Activated CD4-positive, alpha-beta T cell treated with anti-CD3 and anti-CD28 coated beads, Interleukin-2, amount 50 U/mL, for 24 hours (primary cell): Measurements from ENCODE around the gene FGF5.
"Not testable (repeated sequence)": the region's sequence is repeated elsewhere in the genome, so short reads cannot be mapped to it uniquely, and the experiment has no call there.

ENCODE experiments used
- DNase-seq, 2 donors: peaks; one replicate each; pipeline ENCODE4 v3.0.0-alpha.2; 2020; ENCODE audit warnings: low read depth in 1 of 2, low spot score in 1 of 2

The FGF5 gene, protein sequence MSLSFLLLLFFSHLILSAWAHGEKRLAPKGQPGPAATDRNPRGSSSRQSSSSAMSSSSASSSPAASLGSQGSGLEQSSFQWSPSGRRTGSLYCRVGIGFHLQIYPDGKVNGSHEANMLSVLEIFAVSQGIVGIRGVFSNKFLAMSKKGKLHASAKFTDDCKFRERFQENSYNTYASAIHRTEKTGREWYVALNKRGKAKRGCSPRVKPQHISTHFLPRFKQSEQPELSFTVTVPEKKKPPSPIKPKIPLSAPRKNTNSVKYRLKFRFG

GRCh38 chr4:80266253-80266901 lies at the start of gene FGF5:
TSS of gene FGF5 (plus strand) at chr4:80266664. CDS start at chr4:80266825, 161 bp downstream.
- DNase-seq, result no peak

GRCh38 chr4:80219301-80220025 lies 47.0 kb upstream of the FGF5 start:
- no peak for DNase-seq

- no peak for DNase-seq
Measured at GRCh38 chr4:80220711-80221110, 45.8 kb upstream of the FGF5 start.

GRCh38 chr4:80221161-80221560 lies 45.3 kb upstream of the FGF5 start:
- DNase-seq, result no peak

GRCh38 chr4:80225595-80225994 lies 40.9 kb upstream of the FGF5 start:
- no peak for DNase-seq

- no peak for DNase-seq
Measured at GRCh38 chr4:80226094-80226493, 40.4 kb upstream of the FGF5 start.

DNA sequence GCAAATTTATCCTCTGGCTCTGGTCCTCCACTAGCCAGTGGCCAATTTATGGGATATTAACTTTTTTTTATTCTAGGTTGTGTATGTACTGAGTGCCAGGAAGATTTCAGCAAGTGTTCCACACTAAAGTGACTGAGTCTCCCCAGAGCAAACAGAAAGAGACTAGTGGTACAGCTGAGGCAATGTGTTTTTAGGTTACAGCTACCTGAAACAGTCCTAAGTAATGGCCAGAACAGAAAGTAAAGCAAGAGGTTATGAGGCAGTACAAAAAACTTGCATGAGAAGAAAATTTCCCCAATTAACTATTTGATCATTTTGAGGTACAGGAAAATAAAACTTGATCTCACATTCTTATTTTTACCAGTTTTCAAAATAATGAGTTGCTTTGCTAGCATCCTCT lies 38.0 kb upstream of the FGF5 start:
- no peak for DNase-seq

DNA sequence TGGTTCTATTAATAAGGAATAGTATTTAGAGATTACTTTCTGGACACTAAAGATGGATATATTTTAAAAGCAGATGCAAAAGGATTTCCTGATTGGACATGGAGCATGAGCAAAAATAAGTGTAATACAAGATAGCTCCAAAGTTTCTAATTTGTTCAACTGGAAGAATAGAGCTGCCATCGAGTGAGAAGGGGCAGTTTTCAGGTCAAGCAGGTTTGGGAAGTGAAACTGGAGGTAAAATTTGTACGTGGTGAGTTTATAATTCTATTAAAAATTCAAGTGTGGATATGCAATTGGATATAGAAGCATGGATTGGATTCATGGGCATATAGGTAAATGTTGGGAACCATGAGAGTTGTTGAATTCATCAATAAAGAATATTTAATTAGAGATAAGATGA lies 37.3 kb upstream of the FGF5 start:
- no peak for DNase-seq

- no peak for DNase-seq
Measured at GRCh38 chr4:80229590-80229989, 36.9 kb upstream of the FGF5 start.

DNA sequence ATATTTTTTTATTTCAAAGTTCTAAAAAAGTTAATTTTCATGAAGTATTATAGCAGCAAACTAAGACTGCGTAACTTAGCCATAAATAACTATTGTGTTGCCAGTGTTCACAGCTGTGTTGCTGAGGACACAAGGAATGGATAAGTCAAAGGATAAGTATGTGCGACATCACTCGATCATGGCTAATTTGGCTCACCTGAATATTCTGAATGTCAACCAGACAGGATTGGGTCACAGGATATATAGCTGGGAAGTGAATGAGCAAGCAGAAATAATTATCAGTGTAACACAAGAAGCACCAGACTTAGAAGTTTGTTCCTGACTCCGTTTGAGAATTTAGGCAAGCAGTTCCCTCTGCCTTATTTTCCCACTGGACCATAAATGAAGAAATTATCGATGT lies 35.3 kb upstream of the FGF5 start:
- no peak for DNase-seq

DNA sequence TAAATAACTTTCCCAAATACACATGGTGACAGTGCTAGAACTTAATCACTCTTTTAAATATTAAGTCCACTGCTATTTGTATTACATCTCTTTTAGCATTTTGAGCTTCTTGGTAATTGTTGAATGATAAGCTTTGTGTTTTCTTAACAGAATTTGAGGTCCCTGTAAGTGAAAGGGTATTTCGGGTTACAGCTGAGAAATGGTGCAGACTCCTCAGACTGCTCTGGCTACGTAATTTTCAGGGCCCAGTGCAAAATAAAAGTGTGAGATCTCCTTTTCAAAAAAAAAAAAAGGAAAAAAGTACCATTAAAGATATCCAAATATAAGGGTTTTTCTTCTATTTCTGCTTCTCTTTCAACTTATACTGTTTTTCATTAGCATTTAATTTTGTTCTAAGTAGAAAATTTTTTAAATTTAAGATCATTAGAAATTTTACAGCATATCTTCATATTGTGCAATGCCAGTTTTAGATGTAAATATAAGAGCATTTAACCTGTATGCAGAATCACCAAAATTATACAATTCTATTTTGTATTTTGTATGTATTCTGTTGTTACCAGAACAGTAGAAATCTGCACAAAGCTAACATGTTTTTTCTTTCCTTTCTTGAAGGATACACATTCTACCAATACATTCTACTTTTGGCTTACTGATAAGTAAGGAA lies 33.6 kb upstream of the FGF5 start:
- DNase-seq, result no peak

DNA sequence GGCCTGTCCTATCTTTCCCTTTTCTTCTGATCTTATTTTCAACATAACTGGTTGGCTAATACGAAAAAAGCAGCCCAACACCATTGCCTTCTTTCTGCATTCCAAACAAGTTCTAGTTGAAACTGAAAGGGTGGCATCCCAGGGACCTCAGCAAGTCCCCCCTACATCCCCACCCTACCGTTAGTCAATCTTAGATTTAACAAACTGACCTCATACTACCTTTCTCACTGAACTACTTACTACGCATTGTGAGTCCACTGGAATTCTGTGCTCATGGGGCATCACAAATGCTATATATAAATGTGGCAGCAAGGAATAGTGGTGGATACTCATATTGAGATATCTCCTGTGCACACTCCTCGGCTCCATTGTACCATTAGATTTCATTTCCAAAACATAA lies 33.1 kb upstream of the FGF5 start:
- no peak for DNase-seq

GRCh38 chr4:80235451-80235850 lies 31.0 kb upstream of the FGF5 start:
- no peak for DNase-seq

DNA sequence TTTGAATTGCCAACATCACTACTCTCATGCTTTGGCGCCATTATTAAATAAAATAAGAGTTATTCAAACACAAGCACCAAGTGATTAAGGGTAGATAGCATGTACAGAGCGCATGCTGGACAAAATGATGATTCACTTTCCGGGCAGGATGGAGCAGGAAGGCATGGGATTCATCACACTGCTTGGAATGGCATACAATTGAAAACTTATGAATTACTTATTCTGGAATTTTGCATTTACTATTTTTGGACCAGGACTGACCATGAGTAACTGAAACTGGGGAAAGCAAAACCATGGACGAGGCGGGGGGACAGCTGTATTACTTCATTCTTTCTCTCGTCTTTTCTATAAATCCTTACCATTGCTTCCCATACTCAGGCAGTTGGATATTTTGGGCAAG lies 28.5 kb upstream of the FGF5 start:
- DNase-seq, result no peak

GRCh38 chr4:80239480-80240150 lies 26.8 kb upstream of the FGF5 start:
- DNase-seq, result no peak

GRCh38 chr4:80240976-80241375 lies 25.5 kb upstream of the FGF5 start:
- no peak for DNase-seq

- no peak for DNase-seq
Measured at GRCh38 chr4:80243274-80244018, 23.0 kb upstream of the FGF5 start.

DNA sequence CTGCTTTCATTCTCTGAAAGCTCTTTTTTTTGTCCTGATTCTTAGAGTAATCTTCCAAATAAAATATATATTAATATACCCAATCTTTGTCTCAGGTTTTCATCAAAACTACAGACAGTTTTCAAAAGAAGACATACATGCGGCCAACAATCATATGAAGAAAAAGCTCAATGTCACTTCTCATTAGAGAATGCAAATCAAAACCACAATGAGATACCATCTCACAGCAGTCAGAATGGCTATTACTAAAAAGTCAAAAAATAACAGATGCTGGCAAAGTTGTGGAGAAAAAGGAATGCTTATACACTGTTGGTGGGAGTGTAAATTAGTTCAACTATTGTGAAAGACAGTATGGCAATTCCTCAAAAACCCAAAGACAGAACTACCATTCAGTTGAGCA lies 19.0 kb upstream of the FGF5 start:
- not testable (repeated sequence) for DNase-seq

- DNase-seq, result no peak
Measured at GRCh38 chr4:80249144-80249543, 17.3 kb upstream of the FGF5 start.

DNA sequence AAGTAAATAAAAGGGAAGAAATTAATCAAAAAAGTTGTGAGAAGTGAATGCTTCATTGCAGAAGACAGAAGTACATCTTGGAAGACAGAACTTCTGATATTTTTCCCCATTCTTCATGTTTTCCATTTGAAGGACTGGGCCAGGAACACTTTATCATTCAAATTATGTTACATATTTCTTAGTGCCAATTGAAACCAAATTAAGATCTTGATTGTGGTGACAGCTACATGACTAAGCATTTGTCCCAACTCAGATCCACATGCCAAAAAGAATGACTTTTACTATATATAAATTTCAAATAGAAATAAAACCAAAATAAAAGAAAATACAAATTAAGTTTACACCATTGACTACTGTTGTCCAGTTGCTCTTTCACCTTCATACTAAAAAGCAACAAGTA lies 14.0 kb upstream of the FGF5 start:
- DNase-seq, result no peak

DNA sequence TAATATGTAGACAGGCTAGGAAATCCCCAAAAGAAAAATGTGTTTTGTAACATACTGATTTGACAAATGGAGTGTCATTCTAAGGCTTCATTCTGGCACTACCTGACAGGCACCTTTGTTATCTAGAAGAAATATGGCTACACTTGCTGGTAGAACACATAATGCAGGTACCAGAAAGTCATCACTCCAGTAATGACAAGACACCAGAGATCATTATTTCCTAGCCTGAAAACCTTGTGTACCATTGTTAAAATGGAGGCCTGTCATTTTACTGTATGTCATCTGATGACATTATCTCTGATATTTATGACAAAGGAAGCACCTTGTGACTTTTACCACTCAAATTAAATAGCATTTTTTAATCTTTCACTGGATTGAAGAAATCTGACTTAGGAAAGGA lies 13.5 kb upstream of the FGF5 start:
- no peak for DNase-seq
